ENCODE data around the gene CFAP99. TPM values are rescaled to one million over a fixed set of nuclear protein-coding genes. Genes with fewer than 3 reads are reported as not detected.

The CFAP99 gene
- total RNA-seq, 4 donors from 2014 or later = not detected

DNA sequence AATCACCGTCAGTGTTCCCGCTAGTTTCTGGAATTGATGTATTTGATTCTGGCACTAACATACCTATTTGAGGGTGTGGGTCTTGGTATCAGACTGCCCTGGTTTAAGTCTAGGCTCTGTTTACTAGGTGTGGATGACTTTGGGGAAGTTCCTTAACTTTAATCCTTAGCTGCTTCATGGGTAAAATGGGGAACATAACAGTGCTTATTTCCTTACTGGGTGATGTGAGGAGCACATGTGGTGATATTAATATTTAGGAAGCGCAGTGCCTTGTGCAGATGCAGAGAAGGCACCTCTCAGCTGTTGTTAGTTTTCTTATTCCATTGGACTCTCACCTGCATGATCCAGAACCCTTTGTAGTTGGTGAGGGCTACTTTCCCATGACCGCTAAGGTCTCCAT, 67.2 kb downstream of the CFAP99 start:
- H3K4me3 ChIP-seq (ENCODE audit: low read depth, poor library complexity, severe bottlenecking) = no peak overlapping the region
- TF ChIP-seq POLR2A (IDR thresholded peaks at IDR 0.05) = no peak
- TF ChIP-seq, protein P1, sequence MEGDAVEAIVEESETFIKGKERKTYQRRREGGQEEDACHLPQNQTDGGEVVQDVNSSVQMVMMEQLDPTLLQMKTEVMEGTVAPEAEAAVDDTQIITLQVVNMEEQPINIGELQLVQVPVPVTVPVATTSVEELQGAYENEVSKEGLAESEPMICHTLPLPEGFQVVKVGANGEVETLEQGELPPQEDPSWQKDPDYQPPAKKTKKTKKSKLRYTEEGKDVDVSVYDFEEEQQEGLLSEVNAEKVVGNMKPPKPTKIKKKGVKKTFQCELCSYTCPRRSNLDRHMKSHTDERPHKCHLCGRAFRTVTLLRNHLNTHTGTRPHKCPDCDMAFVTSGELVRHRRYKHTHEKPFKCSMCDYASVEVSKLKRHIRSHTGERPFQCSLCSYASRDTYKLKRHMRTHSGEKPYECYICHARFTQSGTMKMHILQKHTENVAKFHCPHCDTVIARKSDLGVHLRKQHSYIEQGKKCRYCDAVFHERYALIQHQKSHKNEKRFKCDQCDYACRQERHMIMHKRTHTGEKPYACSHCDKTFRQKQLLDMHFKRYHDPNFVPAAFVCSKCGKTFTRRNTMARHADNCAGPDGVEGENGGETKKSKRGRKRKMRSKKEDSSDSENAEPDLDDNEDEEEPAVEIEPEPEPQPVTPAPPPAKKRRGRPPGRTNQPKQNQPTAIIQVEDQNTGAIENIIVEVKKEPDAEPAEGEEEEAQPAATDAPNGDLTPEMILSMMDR (IDR thresholded peaks at IDR 0.05) = no peak
- intact Hi-C loops (cut with DNase I; ENCODE audit: low total_unique reads) = no loop called here
- no peak for DNase-seq (ENCODE audit: low spot score in 2 of 2)
- 88 to 94% methylated on average over 4 of the region's 4 CpGs for WGBS, 2 donors

DNA sequence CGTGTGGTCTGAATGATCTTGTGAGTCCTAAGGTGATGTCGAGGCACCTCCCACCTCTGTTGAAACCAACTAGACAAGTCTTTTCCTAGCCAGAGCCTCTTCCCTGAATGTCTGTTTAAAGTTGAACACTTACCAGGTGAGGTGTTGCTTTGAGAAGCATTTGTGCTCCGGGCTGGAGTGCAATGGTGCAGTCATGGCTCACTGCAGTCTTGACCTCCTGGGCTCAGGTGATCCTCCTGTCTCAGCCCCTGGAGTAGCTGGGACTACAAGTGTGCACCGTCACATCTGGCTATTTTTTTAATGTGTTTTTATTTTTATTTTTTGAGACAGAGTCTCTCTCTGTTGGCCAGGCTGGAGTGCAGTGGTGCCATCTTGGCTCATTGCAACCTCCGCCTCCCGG, 68.2 kb downstream of the CFAP99 start:
- H3K4me3 ChIP-seq (ENCODE audit: low read depth, poor library complexity, severe bottlenecking) = no peak overlapping the region
- TF ChIP-seq POLR2A (IDR thresholded peaks at IDR 0.05) = no peak
- TF ChIP-seq, protein P1 (IDR thresholded peaks at IDR 0.05) = no peak
- intact Hi-C loops (cut with DNase I; ENCODE audit: low total_unique reads) = no loop called here
- WGBS, 2 donors = 83 to 94% methylated on average over 6 of the region's 6 CpGs
- no peak for DNase-seq (ENCODE audit: low spot score in 2 of 2)

DNA sequence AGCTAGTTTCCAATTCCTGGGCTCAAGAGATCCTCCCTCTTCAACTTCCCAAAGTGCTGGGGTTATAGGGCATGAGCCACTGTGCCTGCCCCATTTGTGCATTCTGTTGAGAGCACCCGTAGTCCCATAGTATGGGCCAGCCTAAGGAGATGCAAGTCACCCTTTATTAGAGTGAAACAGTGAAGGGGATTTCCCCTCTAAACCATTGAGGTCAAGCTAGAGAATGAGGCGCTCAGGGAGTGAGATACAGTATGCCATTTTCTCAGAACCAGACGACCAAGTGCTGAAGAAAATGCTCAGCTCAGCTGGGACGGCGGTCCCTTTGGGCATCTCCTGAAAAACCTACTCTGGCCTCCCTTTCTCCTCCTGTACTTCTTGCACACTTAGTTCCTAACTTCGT, 68.9 kb downstream of the CFAP99 start:
- no peak for DNase-seq (ENCODE audit: low spot score in 2 of 2)
- TF ChIP-seq POLR2A (IDR thresholded peaks at IDR 0.05) = no peak
- 80 to 86% methylated on average over 6 of the region's 6 CpGs for WGBS, 2 donors
- intact Hi-C loops (cut with DNase I; ENCODE audit: low total_unique reads) = no loop called here
- no peak overlapping the region for H3K4me3 ChIP-seq (ENCODE audit: low read depth, poor library complexity, severe bottlenecking)

DNA sequence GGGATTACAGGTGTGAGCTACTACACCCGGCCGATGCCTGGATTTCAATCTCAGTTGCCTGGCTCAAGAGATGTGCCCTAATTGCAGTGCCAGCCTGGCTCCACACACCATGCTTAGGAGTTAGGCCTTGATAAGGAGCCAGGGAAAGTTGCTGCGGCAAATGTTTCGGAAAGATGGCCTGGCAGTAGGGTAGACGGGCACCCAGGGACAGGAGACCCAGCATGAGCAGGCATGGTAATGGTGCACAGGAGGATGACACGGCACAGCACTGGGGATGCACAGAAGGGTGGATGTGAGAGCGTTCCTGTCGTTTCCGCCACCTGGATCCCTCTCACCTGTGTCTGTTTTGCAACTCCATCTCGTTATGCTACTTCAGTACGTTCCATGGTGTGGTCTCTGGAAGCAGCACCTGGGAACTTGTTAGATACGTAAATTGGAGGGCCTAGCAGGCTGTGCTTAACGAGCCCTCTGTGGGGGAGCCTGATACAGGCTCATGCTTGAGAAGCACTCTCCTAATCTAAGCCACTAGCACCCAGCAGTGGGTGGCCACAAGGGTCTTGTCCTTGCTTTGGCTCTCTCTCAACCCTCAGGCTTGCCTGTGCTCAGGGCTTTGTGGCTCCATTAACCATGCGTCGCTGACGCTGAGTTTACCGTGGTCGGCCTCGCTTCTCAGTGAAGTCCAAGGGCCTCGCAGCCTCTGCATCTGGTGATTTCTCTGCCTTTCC, 70.5 kb downstream of the CFAP99 start:
- intact Hi-C loops (cut with DNase I; ENCODE audit: low total_unique reads) = no loop called here
- TF ChIP-seq, protein P1 (IDR thresholded peaks at IDR 0.05) = no peak
- TF ChIP-seq POLR2A (IDR thresholded peaks at IDR 0.05) = no peak
- no peak for DNase-seq (ENCODE audit: low spot score in 2 of 2)
- H3K4me3 ChIP-seq (ENCODE audit: low read depth, poor library complexity, severe bottlenecking) = no peak overlapping the region
- WGBS, 2 donors = 93 to 94% methylated on average over 20 of the region's 20 CpGs

DNA sequence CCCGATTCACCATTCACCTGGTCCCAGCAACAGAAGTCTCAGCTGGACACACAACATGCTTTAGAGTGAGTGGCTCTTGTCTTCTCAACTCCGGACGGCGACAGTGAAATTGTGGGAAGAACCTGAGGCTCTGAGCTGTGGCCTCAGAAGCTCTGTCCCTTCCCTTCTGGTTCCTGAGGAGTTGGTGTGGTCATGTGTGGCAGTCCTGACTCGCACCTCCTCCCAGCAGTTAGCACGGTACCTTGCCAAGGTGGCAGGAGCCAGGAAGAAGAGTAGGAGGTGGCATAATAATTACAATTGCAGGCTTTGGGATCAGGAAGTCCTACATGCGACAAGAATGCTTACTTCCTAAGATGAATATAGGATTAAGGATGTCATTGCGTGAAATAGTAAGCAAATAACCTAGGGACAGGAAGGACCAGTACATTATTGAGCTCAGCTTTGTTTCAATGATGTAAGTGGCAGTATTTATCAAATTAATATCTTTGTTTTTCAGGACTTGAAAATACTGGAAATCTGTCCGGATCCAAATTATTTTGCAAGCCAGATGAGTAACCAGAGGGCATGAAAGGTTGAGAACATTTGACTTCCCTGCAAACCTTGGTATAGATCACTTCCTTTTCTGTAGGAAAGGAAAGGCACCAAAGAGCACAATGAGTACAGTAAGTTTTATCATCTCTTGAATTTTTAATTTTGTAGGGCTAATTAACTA, 71.2 kb downstream of the CFAP99 start:
- intact Hi-C loops (cut with DNase I; ENCODE audit: low total_unique reads) = no loop called here
- no peak overlapping the region for H3K4me3 ChIP-seq (ENCODE audit: low read depth, poor library complexity, severe bottlenecking)
- WGBS, 2 donors = 72 to 82% methylated on average over 9 of the region's 9 CpGs
- TF ChIP-seq POLR2A (IDR thresholded peaks at IDR 0.05) = no peak
- no peak for DNase-seq (ENCODE audit: low spot score in 2 of 2)

DNA sequence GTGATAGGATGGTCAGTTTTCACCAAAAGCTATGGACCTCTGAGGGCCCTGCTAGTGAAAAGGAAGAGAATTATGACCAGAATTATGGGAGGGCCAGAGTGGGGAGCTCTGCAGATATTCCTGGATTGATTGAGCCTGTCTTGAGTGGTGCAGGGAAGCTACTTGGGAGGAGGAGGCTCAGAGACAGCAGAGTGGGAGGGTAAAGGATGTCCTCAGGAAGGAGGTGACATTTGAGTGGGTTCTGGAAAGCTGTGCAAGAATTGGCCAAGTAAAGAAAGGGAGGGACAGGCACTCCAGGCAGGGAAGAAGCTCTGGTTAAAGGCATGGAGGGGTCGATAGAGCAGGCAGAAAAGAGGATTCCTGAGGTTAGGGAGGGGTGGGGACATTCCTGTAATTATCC, 74.2 kb downstream of the CFAP99 start:
- WGBS, 2 donors = 64 to 79% methylated on average over 1 of the region's 1 CpG
- DNase-seq (ENCODE audit: low spot score in 2 of 2) = no peak
- no peak overlapping the region for H3K4me3 ChIP-seq (ENCODE audit: low read depth, poor library complexity, severe bottlenecking)
- intact Hi-C loops (cut with DNase I; ENCODE audit: low total_unique reads) = no loop called here
- no peak for TF ChIP-seq POLR2A (IDR thresholded peaks at IDR 0.05)
- TF ChIP-seq, protein P1 (IDR thresholded peaks at IDR 0.05) = no peak
